Fibroblast of mammary gland (primary cell): ENCODE results near the gene IGFBPL1.
"Not testable (repeated sequence)": the region's sequence is repeated elsewhere in the genome, so short reads cannot be mapped to it uniquely, and the experiment has no call there.

Experiments used
- DNase-seq: peaks from one replicate; pipeline ENCODE4 v3.0.0-alpha.2; 2010; ENCODE audit warnings: low read depth
- H3K4me3 ChIP-seq: 2 replicates; pipeline ENCODE4 v1.5.1; 2011; ENCODE audit warnings: low read depth, mild to moderate bottlenecking, low read length, moderate library complexity; ENCODE audit not compliant: control insufficient read depth
- CTCF ChIP-seq: conservative IDR thresholded peaks from 2 replicates; pipeline ENCODE4 v1.5.1; 2011; ENCODE audit warnings: low read depth, low read length, inconsistent platforms; ENCODE audit not compliant: control insufficient read depth, insufficient read depth

The IGFBPL1 gene

GRCh38 chr9:38380872-38381534, 43.3 kb downstream of the IGFBPL1 start:
- DNase-seq = no peak
- no peak for TF ChIP-seq CTCF
- no peak overlapping the region for H3K4me3 ChIP-seq

DNA sequence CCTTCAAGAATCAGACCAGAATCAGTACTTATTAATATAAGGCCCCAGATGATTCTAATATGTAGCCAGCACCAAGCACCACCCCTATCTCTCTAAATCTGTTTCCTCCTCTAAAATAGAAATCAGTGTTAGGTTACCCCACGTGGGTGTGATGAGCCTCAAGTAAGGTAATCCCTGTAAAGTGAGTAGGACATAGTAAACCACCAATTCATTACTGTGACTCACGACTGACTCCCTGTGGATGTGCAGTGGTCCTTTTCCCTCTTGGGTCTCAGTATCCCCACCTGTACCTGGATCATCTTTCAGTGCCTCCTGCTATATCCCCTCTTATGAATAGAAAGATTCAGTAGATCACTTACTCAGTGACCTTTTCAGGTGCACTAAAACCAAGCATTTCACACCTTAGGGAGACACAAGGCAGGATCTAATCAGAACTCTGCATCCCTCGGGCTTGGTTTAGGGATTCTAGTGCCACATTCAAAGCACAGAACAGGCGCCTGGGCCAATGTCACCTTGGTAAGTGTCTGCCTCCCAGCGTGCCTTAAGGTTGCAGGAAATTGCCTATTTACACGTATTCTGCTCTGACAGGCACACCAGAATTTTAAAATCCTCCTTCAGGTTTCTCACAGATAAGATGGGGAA, 43.9 kb downstream of the IGFBPL1 start:
- TF ChIP-seq CTCF = no peak
- H3K4me3 ChIP-seq = no peak overlapping the region
- DNase-seq = no peak

- DNase-seq, H3K4me3 ChIP-seq: not testable (repeated sequence)
Measured at GRCh38 chr9:38377336-38378083, 46.7 kb downstream of the IGFBPL1 start.

- no peak overlapping the region for H3K4me3 ChIP-seq
- DNase-seq = no peak
- TF ChIP-seq CTCF = no peak
Measured at GRCh38 chr9:38376021-38376670, 48.1 kb downstream of the IGFBPL1 start.

DNA sequence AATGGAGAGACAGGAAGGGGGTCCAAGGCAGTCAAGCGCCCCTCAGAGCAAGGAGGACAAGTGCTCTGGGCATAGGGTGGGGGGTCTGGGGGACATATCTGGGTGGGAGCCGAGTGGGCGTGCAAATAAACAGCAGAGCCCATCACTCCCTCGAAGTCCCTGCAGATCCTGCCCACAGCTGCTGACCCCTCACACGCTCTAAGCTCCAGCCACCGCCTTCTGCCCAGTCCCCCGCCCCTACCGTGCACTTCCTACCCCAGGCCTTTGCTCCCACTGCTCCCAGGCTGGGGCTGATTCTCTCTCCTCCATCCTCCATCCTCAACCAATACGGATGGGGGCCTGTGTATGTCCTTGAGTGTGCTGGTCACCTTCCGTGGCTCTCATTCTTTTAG, 48.7 kb downstream of the IGFBPL1 start:
- H3K4me3 ChIP-seq = no peak overlapping the region
- DNase-seq = no peak
- no peak for TF ChIP-seq CTCF

- no peak for TF ChIP-seq CTCF
- DNase-seq = no peak
- no peak overlapping the region for H3K4me3 ChIP-seq
Measured at GRCh38 chr9:38374847-38375571, 49.2 kb downstream of the IGFBPL1 start.

DNA sequence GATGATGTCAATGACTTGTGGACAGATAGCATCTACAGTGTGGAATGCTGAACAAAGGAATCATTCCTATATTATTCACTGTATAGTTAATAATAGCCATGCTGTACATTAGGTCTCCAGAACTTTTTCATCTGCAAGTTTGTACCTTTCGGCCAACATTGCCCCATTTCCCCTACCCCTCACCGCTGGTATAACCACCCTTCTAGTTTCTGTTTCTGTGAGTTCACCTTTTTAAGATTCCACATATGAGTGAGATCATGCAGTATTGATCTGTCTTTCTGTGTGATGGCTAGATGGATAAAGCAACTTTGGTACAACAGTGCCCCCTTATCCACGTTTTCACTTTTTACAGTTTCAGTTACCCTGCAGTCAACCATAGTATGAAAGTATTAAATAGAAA, 50.6 kb downstream of the IGFBPL1 start:
- no peak for DNase-seq
- H3K4me3 ChIP-seq = no peak overlapping the region
- no peak for TF ChIP-seq CTCF
